H7 (cell line): ENCODE data around the gene SFPQ. TPM values are rescaled to one million over a fixed set of nuclear protein-coding genes. Genes with fewer than 3 reads are reported as not detected.
"Not testable (repeated sequence)": the region's sequence is repeated elsewhere in the genome, so short reads cannot be mapped to it uniquely, and the experiment has no call there.

Source experiments
- DNase-seq: peaks from one replicate; pipeline ENCODE4 v3.0.0; 2012
- H3K27me3 ChIP-seq: 2 replicates; pipeline ENCODE4 v1.6.0; 2011; ENCODE audit warnings: mild to moderate bottlenecking, low read length; ENCODE audit not compliant: control insufficient read depth, insufficient read depth
- H3K36me3 ChIP-seq: replicated peaks from 2 replicates; pipeline ENCODE4 v1.5.1; 2011; ENCODE audit warnings: low read length; ENCODE audit not compliant: control insufficient read depth, insufficient read depth
- H3K4me3 ChIP-seq: 2 replicates; pipeline ENCODE4 v1.5.1; 2011; ENCODE audit warnings: low read depth, mild to moderate bottlenecking, control low read depth, low read length, moderate library complexity; ENCODE audit not compliant: insufficient read depth
- total RNA-seq: library from RNA; depleted of rRNA; stranded (reverse); fragments of >200 nt; shearing (Covaris generic); gene quantifications from 2 replicates; pipeline ENCODE4 v1.2.3, GENCODE V29; 2014; rRNA removed

Gene SFPQ, protein sequence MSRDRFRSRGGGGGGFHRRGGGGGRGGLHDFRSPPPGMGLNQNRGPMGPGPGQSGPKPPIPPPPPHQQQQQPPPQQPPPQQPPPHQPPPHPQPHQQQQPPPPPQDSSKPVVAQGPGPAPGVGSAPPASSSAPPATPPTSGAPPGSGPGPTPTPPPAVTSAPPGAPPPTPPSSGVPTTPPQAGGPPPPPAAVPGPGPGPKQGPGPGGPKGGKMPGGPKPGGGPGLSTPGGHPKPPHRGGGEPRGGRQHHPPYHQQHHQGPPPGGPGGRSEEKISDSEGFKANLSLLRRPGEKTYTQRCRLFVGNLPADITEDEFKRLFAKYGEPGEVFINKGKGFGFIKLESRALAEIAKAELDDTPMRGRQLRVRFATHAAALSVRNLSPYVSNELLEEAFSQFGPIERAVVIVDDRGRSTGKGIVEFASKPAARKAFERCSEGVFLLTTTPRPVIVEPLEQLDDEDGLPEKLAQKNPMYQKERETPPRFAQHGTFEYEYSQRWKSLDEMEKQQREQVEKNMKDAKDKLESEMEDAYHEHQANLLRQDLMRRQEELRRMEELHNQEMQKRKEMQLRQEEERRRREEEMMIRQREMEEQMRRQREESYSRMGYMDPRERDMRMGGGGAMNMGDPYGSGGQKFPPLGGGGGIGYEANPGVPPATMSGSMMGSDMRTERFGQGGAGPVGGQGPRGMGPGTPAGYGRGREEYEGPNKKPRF
- 186 and 188 TPM in 2 replicates for total RNA-seq

DNA sequence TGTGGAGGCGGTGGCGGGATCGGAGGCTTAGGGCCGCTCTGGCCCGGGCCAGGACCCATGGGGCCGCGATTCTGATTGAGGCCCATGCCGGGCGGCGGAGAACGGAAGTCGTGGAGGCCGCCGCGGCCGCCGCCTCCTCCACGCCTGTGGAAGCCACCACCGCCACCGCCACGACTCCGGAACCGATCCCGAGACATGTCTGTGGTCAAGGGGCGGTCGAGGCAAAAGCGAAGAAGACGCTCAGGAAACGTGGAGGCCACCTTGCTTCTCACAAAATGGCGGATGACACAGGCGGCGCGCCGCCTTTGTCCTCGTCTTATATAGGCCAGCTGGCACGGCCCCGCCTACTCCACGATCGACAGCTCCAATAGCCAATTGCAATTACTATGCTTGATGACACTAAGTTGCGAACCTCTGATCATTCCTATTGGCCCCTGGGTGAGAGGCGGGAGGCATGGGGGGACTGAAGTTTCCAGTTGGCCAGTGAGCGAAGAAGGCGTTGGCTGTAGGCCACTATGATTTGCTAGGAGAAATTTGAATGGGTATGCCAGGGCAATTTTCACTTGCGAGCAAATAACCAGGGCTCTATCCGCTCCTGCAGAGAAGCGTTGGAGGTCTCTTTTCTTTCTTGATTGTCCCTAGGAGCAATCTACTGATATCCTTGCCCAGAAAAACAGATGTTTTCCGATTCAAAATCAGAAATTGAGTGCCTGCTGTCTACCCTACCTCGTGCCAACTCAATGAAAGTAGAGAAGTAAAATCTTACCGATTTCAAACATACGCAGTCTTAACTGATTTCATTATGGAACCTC lies at the start of gene SFPQ:
Gene SFPQ (minus strand): TSS at position 293 of the 812 bp plus-strand sequence. CDS start 96 bp downstream, at position 197.
- H3K27me3 ChIP-seq: no peaks in the 10 kb centered on the region
- DNase-seq: peak; percentile 97
- peak within 1 kb of the TSS; percentile 98 for H3K4me3 ChIP-seq
- peaks cover 35% of the 10 kb centered on the region for H3K36me3 ChIP-seq

DNA sequence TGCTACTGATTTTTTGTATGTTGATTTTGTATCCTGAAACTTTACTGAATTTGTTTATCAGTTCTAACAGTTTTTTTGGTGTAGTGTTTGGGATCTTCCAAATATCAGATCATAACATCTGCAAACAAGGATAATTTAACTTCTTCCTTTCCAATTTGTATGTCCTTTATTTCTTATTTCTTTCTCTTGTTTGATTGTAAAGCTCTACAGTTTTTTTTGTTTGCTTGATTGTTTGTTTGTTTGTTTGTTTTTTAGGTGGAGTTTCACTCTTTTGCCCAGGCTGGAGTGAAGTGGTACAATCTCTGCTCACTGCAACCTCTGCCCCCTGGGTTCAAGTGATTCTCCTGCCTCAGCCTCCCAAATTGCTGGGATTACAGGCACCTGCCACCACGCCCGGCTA lies 43.8 kb upstream of the SFPQ start:
- not testable (repeated sequence) for H3K36me3 ChIP-seq, DNase-seq, H3K4me3 ChIP-seq

DNA sequence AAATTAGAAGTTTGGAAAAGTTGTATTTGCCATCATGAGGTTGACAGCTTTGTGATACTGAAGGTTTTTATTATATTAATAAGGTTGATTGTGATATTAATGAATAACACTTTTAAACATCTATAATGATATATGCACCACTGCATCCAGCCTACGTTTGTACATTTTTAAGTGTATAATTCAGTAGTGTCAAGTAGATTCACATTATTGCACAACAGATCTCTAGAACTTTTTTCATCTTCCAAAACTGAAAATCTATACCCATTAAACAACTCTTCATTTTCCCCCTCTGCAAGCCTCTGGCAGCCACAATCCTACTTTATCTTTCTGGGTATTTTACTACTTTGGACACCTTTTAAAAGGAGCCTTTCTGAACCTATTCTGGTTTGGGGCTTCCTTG lies 38.3 kb upstream of the SFPQ start:
- no peak for DNase-seq
- H3K27me3 ChIP-seq: no peaks in the 10 kb centered on the region
- H3K4me3 ChIP-seq: no peak overlapping the region
- H3K36me3 ChIP-seq: no peaks in the 10 kb centered on the region

More for the DNA sequence above, 43.8 kb upstream of the SFPQ start:
- not testable (repeated sequence) for H3K27me3 ChIP-seq

GRCh38 chr1:35229587-35230360 lies 36.8 kb upstream of the SFPQ start:
- no peaks in the 10 kb centered on the region for H3K27me3 ChIP-seq
- no peak for DNase-seq
- no peaks in the 10 kb centered on the region for H3K36me3 ChIP-seq
- no peak overlapping the region for H3K4me3 ChIP-seq

GRCh38 chr1:35226546-35226945 lies 33.6 kb upstream of the SFPQ start:
- no peak for DNase-seq
- Histone ChIP-seq H3K36me3 (no peaks in the 10 kb centered on the region), H3K4me3 (no peak overlapping the region), H3K27me3 (no peaks in the 10 kb centered on the region)

GRCh38 chr1:35223084-35223630 lies 30.2 kb upstream of the SFPQ start:
- Histone ChIP-seq H3K36me3 (no peaks in the 10 kb centered on the region), H3K4me3 (no peak overlapping the region), H3K27me3 (no peaks in the 10 kb centered on the region)
- no peak for DNase-seq

- H3K27me3 ChIP-seq: no peaks in the 10 kb centered on the region
- DNase-seq: no peak
- H3K36me3 ChIP-seq: no peaks in the 10 kb centered on the region
- H3K4me3 ChIP-seq: no peak overlapping the region
Measured at GRCh38 chr1:35222322-35223083, 29.6 kb upstream of the SFPQ start.

DNA sequence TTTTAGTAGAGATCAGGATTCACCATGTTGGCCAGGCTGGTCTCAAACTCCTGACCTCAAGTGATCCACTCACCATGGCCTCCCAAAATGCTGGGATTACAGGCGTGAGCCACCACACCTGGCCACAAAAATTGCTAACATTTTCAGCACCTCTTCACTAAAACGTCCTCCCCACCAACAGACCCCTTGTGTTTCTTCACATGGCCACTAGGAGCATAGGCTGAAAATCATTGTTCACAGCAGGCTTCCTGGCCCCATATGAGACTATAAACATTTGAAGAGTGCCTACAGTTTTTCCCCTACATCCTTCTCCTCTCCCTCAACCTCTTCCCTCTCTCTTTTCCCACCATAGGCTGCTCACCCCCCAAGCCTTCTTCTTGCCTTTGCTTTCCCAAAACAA lies 28.0 kb upstream of the SFPQ start:
- peak; percentile 75 for DNase-seq
- Histone ChIP-seq H3K36me3 (no peaks in the 10 kb centered on the region), H3K4me3 (no peak overlapping the region), H3K27me3 (no peaks in the 10 kb centered on the region)

DNA sequence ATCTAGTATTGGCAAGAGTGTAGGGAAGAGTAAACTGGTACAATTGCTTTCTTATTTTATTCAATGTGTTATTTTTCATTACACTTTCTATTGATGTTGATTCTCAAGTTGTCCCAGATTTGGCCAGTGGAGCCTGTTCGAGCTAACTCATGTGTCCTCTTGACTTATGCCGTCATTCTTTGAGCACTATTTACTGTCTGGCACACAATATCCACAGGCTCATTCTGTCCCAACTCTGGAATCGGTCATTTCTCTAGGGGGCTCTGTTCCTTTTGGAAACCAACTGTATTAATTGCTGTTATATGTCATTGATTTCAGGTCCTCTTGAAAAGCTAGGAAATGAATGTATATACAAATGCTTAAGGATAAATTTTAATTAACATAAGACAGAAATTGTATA lies 22.4 kb upstream of the SFPQ start:
- Histone ChIP-seq H3K36me3 (no peaks in the 10 kb centered on the region), H3K27me3 (no peaks in the 10 kb centered on the region), H3K4me3 (no peak overlapping the region)
- DNase-seq: no peak

GRCh38 chr1:35211120-35211414 lies 18.1 kb upstream of the SFPQ start:
- Histone ChIP-seq H3K36me3 (no peaks in the 10 kb centered on the region), H3K27me3 (no peaks in the 10 kb centered on the region), H3K4me3 (no peak overlapping the region)
- no peak for DNase-seq

DNA sequence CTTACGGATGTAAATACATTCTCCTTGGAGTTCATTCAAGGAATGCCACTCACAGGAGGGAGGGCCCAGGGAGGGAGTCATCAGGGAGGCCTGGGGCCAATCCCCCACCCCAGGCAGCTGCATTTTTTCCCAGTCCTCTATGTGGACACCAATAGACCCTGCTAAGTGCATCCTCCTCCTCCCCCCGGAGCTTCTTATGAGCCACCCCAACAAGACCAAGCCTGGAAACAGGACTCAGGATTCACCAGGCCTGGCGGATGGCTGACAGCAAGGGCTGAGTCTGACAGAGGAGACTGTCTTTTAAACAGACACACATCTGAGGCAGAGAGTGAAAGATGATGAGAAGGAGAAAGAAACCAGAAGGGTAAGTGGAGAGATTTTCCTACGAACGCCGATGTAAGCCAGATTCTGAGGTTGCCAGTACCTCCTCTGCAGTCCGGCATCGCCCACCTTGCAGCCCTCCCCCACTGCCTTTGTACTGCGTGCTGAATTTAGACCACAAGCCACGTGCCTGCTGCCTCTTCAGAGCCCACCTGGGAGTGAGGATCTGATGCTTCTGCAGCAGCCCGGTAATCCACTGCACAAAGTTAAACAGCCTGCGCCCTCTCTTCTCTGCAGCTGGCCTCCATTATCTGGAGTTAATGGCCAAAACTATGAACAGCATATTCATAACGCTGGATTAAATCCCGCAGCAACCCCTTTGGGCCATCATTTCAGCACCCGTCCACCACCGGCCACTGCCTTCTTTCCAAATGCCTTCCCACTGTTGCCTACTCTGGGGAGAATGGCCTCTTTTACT lies 17.6 kb upstream of the SFPQ start:
- no peaks in the 10 kb centered on the region for H3K27me3 ChIP-seq
- no peaks in the 10 kb centered on the region for H3K36me3 ChIP-seq
- peak; percentile 67 for DNase-seq
- no peak overlapping the region for H3K4me3 ChIP-seq

DNA sequence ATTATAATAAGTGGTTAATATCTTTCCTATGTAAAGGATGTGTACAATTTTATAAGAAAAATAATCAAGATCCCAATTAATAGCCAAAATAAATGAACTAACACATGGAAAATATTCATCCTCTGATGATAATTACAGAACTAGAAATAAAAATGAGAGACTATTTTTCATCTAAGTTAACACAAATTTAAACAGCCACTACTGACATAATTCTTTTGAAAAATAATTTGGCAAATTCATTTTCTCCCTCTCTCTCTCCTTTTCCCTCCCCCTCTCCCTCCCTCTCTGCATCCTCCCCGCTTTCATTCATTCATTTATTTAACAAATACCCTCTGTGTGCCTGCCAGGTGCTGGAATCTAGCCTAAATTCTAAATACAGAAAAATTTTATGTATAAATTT lies 10.3 kb upstream of the SFPQ start:
- no peaks in the 10 kb centered on the region for H3K27me3 ChIP-seq
- H3K4me3 ChIP-seq: no peak overlapping the region
- no peaks in the 10 kb centered on the region for H3K36me3 ChIP-seq
- DNase-seq: no peak
